Hindlimb muscle (tissue), 1 donor: ENCODE data around the gene UFSP1. TPM values are rescaled to one million over a fixed set of nuclear protein-coding genes. Genes with fewer than 3 reads are reported as not detected.

ENCODE experiments used
- DNase-seq: peaks from one replicate; pipeline ENCODE4 v3.0.0-alpha.2; 2013
- polyA plus RNA-seq: library from polyadenylated mRNA; unstranded; fragments of 120-200 nt; gene quantifications from one replicate; pipeline ENCODE4 v1.2.1, GENCODE V29; 2013; ENCODE audit not compliant: insufficient read length

UFSP1 gene
- polyA plus RNA-seq, 1 donor: 2.8 TPM

- DNase-seq: no peak
These were observed 8.9 kb downstream of the UFSP1 start for GRCh38 chr7:100880645-100881044.

- DNase-seq: no peak
These were observed 9.7 kb downstream of the UFSP1 start for GRCh38 chr7:100879685-100880261.

- no peak for DNase-seq
These were observed 10.8 kb downstream of the UFSP1 start for GRCh38 chr7:100878685-100879084.

GRCh38 chr7:100878013-100878412 is 11.5 kb downstream of the UFSP1 start:
- DNase-seq: no peak

- DNase-seq: no peak
These were observed 14.2 kb downstream of the UFSP1 start for GRCh38 chr7:100875356-100875751.

- DNase-seq: peak; percentile 99
These were observed 14.7 kb downstream of the UFSP1 start, which contains the start of gene SRRT for GRCh38 chr7:100874577-100875355. Gene SRRT, plus strand, starts transcription at chr7:100875103. Its CDS starts 488 bp downstream, at chr7:100875591.

GRCh38 chr7:100874300-100874576 is 15.3 kb downstream of the UFSP1 start:
- no peak for DNase-seq

GRCh38 chr7:100873599-100874299 is 15.8 kb downstream of the UFSP1 start:
- DNase-seq: no peak

- no peak for DNase-seq
These were observed 21.6 kb downstream of the UFSP1 start for GRCh38 chr7:100867776-100868485.

- peak; percentile 94 for DNase-seq
These were observed 22.3 kb downstream of the UFSP1 start, which contains the start of gene TRIP6 for GRCh38 chr7:100867040-100867775. Gene TRIP6, plus strand, starts transcription at chr7:100867387. Its CDS starts 111 bp downstream, at chr7:100867498.

GRCh38 chr7:100866729-100867039 is 22.8 kb downstream of the UFSP1 start:
- DNase-seq: no peak

GRCh38 chr7:100865938-100866728 is 23.4 kb downstream of the UFSP1 start:
- peak; percentile 59 for DNase-seq

GRCh38 chr7:100865372-100865911 is 24.1 kb downstream of the UFSP1 start:
- no peak for DNase-seq

- DNase-seq: no peak
These were observed 25.2 kb downstream of the UFSP1 start for GRCh38 chr7:100864263-100864845.

GRCh38 chr7:100863406-100863950 is 26.0 kb downstream of the UFSP1 start:
- DNase-seq: no peak

GRCh38 chr7:100861616-100861985 is 27.9 kb downstream of the UFSP1 start:
- DNase-seq: no peak

GRCh38 chr7:100860702-100861615 is 28.6 kb downstream of the UFSP1 start:
- no peak for DNase-seq

- DNase-seq: no peak
These were observed 29.7 kb downstream of the UFSP1 start for GRCh38 chr7:100859856-100860255.

- DNase-seq: no peak
These were observed 32.6 kb downstream of the UFSP1 start for GRCh38 chr7:100856871-100857282.

GRCh38 chr7:100855515-100855914 is 34.0 kb downstream of the UFSP1 start:
- no peak for DNase-seq
